Superior temporal gyrus (tissue), 1 donor: ENCODE results near the gene MGAT4C.
"Not testable (repeated sequence)": the region's sequence is repeated elsewhere in the genome, so short reads cannot be mapped to it uniquely, and the experiment has no call there.

Experiments used
- DNase-seq: peaks from one replicate; pipeline ENCODE4 v3.0.0-alpha.2; 2016; ENCODE audit errors: extremely low spot score

MGAT4C gene

GRCh38 chr12:86134561-86134960, 121.6 kb downstream of the MGAT4C start:
- no peak for DNase-seq

GRCh38 chr12:86126900-86127299, 129.3 kb downstream of the MGAT4C start:
- not testable (repeated sequence) for DNase-seq

- DNase-seq = no peak
Measured at GRCh38 chr12:86122846-86123468, 133.2 kb downstream of the MGAT4C start.

- DNase-seq = no peak
Measured at GRCh38 chr12:86118161-86118560, 138.0 kb downstream of the MGAT4C start.

GRCh38 chr12:86117711-86118110, 138.5 kb downstream of the MGAT4C start:
- DNase-seq = no peak

GRCh38 chr12:86104087-86104486, 152.1 kb downstream of the MGAT4C start:
- no peak for DNase-seq

GRCh38 chr12:86097161-86097560, 159.0 kb downstream of the MGAT4C start:
- no peak for DNase-seq

- no peak for DNase-seq
Measured at GRCh38 chr12:86091681-86092080, 164.5 kb downstream of the MGAT4C start.

GRCh38 chr12:86081843-86082242, 174.3 kb downstream of the MGAT4C start:
- no peak for DNase-seq

- not testable (repeated sequence) for DNase-seq
Measured at GRCh38 chr12:86059052-86059451, 197.1 kb downstream of the MGAT4C start.

- no peak for DNase-seq
Measured at GRCh38 chr12:86057092-86057845, 198.9 kb downstream of the MGAT4C start.

- no peak for DNase-seq
Measured at GRCh38 chr12:86052921-86053320, 203.3 kb downstream of the MGAT4C start.

- no peak for DNase-seq
Measured at GRCh38 chr12:86050010-86050409, 206.2 kb downstream of the MGAT4C start.

GRCh38 chr12:86044396-86044795, 211.8 kb downstream of the MGAT4C start:
- no peak for DNase-seq

- no peak for DNase-seq
Measured at GRCh38 chr12:86042062-86042461, 214.1 kb downstream of the MGAT4C start.

GRCh38 chr12:86018361-86018760, 237.8 kb downstream of the MGAT4C start:
- no peak for DNase-seq

GRCh38 chr12:86015026-86015425, 241.2 kb downstream of the MGAT4C start:
- DNase-seq = no peak

- DNase-seq = no peak
Measured at GRCh38 chr12:86006727-86007126, 249.5 kb downstream of the MGAT4C start.

GRCh38 chr12:85998074-85998473, 258.1 kb downstream of the MGAT4C start:
- DNase-seq = no peak

- no peak for DNase-seq
Measured at GRCh38 chr12:85996280-85996679, 259.9 kb downstream of the MGAT4C start.

- no peak for DNase-seq
Measured at GRCh38 chr12:85993746-85994145, 262.4 kb downstream of the MGAT4C start.

GRCh38 chr12:85985996-85986395, 270.2 kb downstream of the MGAT4C start:
- no peak for DNase-seq

GRCh38 chr12:85983601-85984000, 272.6 kb downstream of the MGAT4C start:
- DNase-seq = no peak
